Naive thymus-derived CD4-positive, alpha-beta T cell (primary cell): ENCODE results near the gene CPD. TPM values are rescaled to one million over a fixed set of nuclear protein-coding genes. Genes with fewer than 3 reads are reported as not detected.
"Not testable (repeated sequence)": the region's sequence is repeated elsewhere in the genome, so short reads cannot be mapped to it uniquely, and the experiment has no call there.

Experiments
- ATAC-seq: fragments of 150-1000 bp; cut with Tn5 transposase; 2 replicates; pipeline ENCODE4 v1.10.0; 2021; ENCODE audit warnings: mild to moderate bottlenecking, moderate library complexity
- CTCF ChIA-PET: fragments of 350-600 bp; sonication (Branson Sonifier 250); formaldehyde crosslinking; loops from one replicate; lab custom pipeline; 2021; ENCODE audit warnings: antibody characterized with exemption; lab: Charles Lee
- POLR2A ChIA-PET: fragments of 350-600 bp; sonication (Branson Sonifier 250); formaldehyde crosslinking; loops from one replicate; lab custom pipeline; 2021; ENCODE audit warnings: antibody characterized with exemption, inconsistent platforms; lab: Charles Lee
- DNase-seq, 9 donors: peaks; one replicate each; pipeline versions ENCODE4 v3.0.0 to v3.0.0-alpha.2; 2020 to 2022; ENCODE audit warnings: mixed read lengths in 1 of 9
- H3K27ac ChIP-seq: one replicate; pipeline ENCODE4 v1.7.0; 2013; ENCODE audit warnings: mild to moderate bottlenecking, low read depth, low read length, moderate library complexity
- H3K27me3 ChIP-seq, 2 donors: one replicate each; pipeline ENCODE4 v1.7.0; 2013; ENCODE audit warnings: low read length in 2 of 2, mild to moderate bottlenecking in 2 of 2, moderate library complexity in 2 of 2; ENCODE audit not compliant: control insufficient read depth in 2 of 2, insufficient read depth in 2 of 2
- H3K36me3 ChIP-seq, 3 experiments: 1 replicate in 2 of 3; 2 replicates in 1 of 3; pipeline ENCODE4 v1.7.0; 2013; ENCODE audit warnings: low read length in 3 of 3, mild to moderate bottlenecking in 3 of 3, moderate library complexity in 1 of 3; ENCODE audit not compliant: insufficient read depth in 3 of 3, control insufficient read depth in 2 of 3
- H3K4me1 ChIP-seq, 2 donors: one replicate each; pipeline ENCODE4 v1.7.0; 2013; ENCODE audit warnings: low read length in 2 of 2, mild to moderate bottlenecking in 2 of 2, moderate library complexity in 1 of 2; ENCODE audit not compliant: control insufficient read depth in 2 of 2, insufficient read depth in 2 of 2
- H3K4me3 ChIP-seq: 2 replicates; pipeline ENCODE4 v1.7.0; 2013; ENCODE audit warnings: mild to moderate bottlenecking, low read length
- H3K9me3 ChIP-seq, 3 experiments: 1 replicate in 2 of 3; 2 replicates in 1 of 3; pipeline ENCODE4 v1.7.0; 2013; ENCODE audit warnings: low read length in 3 of 3; ENCODE audit not compliant: control insufficient read depth in 2 of 3
- H3K27ac Mint-ChIP-seq, 9 donors: one replicate each; pipeline ENCODE4 v1.8.0; 2020 to 2022; ENCODE audit warnings: mixed read lengths in 9 of 9, mild to moderate bottlenecking in 8 of 9, moderate library complexity in 5 of 9, inconsistent platforms in 2 of 9
- H3K27me3 Mint-ChIP-seq, 5 donors: one replicate each; pipeline ENCODE4 v1.8.0; 2021 to 2022; ENCODE audit warnings: mixed read lengths in 5 of 5, mild to moderate bottlenecking in 1 of 5
- H3K36me3 Mint-ChIP-seq, 5 donors: one replicate each; pipeline ENCODE4 v1.8.0; 2020 to 2022; ENCODE audit warnings: mixed read lengths in 5 of 5, mild to moderate bottlenecking in 3 of 5, inconsistent platforms in 1 of 5
- H3K4me1 Mint-ChIP-seq, 7 donors: one replicate each; pipeline ENCODE4 v1.8.0; 2020 to 2022; ENCODE audit warnings: mixed read lengths in 7 of 7, mild to moderate bottlenecking in 3 of 7, inconsistent platforms in 1 of 7
- H3K4me3 Mint-ChIP-seq, 10 donors: one replicate each; pipeline ENCODE4 v1.8.0; 2020 to 2022; ENCODE audit warnings: mild to moderate bottlenecking in 10 of 10, mixed read lengths in 10 of 10, moderate library complexity in 6 of 10, inconsistent platforms in 2 of 10
- H3K9me3 Mint-ChIP-seq, 11 donors: one replicate each; pipeline ENCODE4 v1.8.0; 2020 to 2022; ENCODE audit warnings: mixed read lengths in 11 of 11, mild to moderate bottlenecking in 4 of 11, inconsistent platforms in 1 of 11, moderate library complexity in 1 of 11
- intact Hi-C, 2 donors: fragments of 100-400 bp; cut with micrococcal nuclease; formaldehyde crosslinking; loops; one replicate each; pipeline ENCODE4 v1.15.1; 2023
- polyA plus RNA-seq, 2 donors: library from polyadenylated mRNA; unstranded; fragments of 300-500 nt; fragmentation: Illumina TruSeq; gene quantifications; one replicate each; pipeline ENCODE4 v1.2.3, GENCODE V29; 2021
- total RNA-seq, 6 experiments: library from RNA in 5 of 6; stranded (reverse) in 5 of 6; gene quantifications; 1 replicate in 5 of 6; 2 replicates in 1 of 6; pipeline ENCODE4 v1.2.3 and lab custom pipeline; 2021 to 2026

Gene CPD
- total and polyA plus RNA-seq, 7 experiments from 2014 or later = 14.9 to 52.9 (median 22.4) TPM

GRCh38 chr17:30337393-30337999 lies 41.2 kb upstream of the CPD start:
- Mint-ChIP-seq H3K4me1 (peaks cover 8 to 35% (median 27%) of the 10 kb centered on the region in 7 donors), H3K27me3 (peaks cover 0 to 2% (median 0%) of the 10 kb centered on the region in 5 donors), H3K9me3 (peaks cover 0 to 2% (median 0%) of the 10 kb centered on the region in 11 donors), H3K27ac (peak overlapping the region in 1 of 9 donors; percentile 75), H3K4me3 (no peak overlapping the region), H3K36me3 (peaks cover 0 to 2% (median 0%) of the 10 kb centered on the region in 5 donors)
- H3K27me3 ChIP-seq = no peaks in the 10 kb centered on the region
- H3K4me1 ChIP-seq = peaks cover 4 to 11% of the 10 kb centered on the region in 2 donors
- ATAC-seq (no peak), DNase-seq (no peak)
- no peaks in the 10 kb centered on the region for H3K9me3 ChIP-seq
- ChIA-PET POLR2A (interaction anchor here (1.5 kb wide), 1 partner anchor 211 kb away, joined by 8 read pairs; no protein-coding TSS in a partner anchor), CTCF (interaction anchor here (0.7 to 5.2 kb wide), 20 partner anchors 10 to 238 kb away, joined by 3 to 66 read pairs (median 8); partner anchors contain the start of gene BLMH)
- intact Hi-C loops = loop anchor here (2.0 to 5.0 kb wide), 2 partner anchors 67 to 310 kb away; no protein-coding TSS in a partner anchor
- H3K36me3 ChIP-seq = no peaks in the 10 kb centered on the region
- H3K4me3 ChIP-seq = no peak overlapping the region
- H3K27ac ChIP-seq = no peak overlapping the region

- Mint-ChIP-seq H3K27ac (no peak overlapping the region), H3K4me1 (peaks cover 6 to 23% (median 14%) of the 10 kb centered on the region in 7 donors), H3K9me3 (peaks cover 0 to 2% (median 0%) of the 10 kb centered on the region in 11 donors), H3K36me3 (peaks cover 0 to 2% (median 0%) of the 10 kb centered on the region in 5 donors), H3K4me3 (no peak overlapping the region), H3K27me3 (peaks cover 0 to 2% (median 0%) of the 10 kb centered on the region in 5 donors)
- POLR2A ChIA-PET = interaction anchor here (0.8 kb wide), 1 partner anchor 16 kb away, joined by 3 read pairs; no protein-coding TSS in a partner anchor
- DNase-seq (no peak), ATAC-seq (no peak)
- Histone ChIP-seq H3K4me1 (peaks cover 0 to 6% of the 10 kb centered on the region in 2 donors), H3K36me3 (no peaks in the 10 kb centered on the region), H3K4me3 (no peak overlapping the region), H3K9me3 (no peaks in the 10 kb centered on the region), H3K27me3 (no peaks in the 10 kb centered on the region), H3K27ac (no peak overlapping the region)
- intact Hi-C loops = loop anchor here in 1 of 2 donors (5.0 kb wide), 1 partner anchor 312 kb away; no protein-coding TSS in a partner anchor
- CTCF ChIA-PET = interaction anchor here (0.7 to 4.3 kb wide), 15 partner anchors 9 to 234 kb away, joined by 3 to 37 read pairs (median 4); partner anchors contain the start of genes BLMH and CPD
Observed at GRCh38 chr17:30339086-30339485, 39.6 kb upstream of the CPD start.

GRCh38 chr17:30340801-30341356 lies 37.8 kb upstream of the CPD start:
- ATAC-seq = no peak
- intact Hi-C loops = loop anchor here (1.0 to 2.0 kb wide), 7 partner anchors 22 to 486 kb away; partner anchors contain the start of genes CPD (in 2 of the 2) and GOSR1 (in 1 of the 2)
- DNase-seq = no peak
- CTCF ChIA-PET = interaction anchor here (0.6 to 4.3 kb wide), 13 partner anchors 18 to 448 kb away, joined by 3 to 37 read pairs (median 4); partner anchors contain the start of gene CPD
- H3K36me3 Mint-ChIP-seq = peaks cover 0 to 2% (median 0%) of the 10 kb centered on the region in 5 donors
- peaks cover 0 to 6% of the 10 kb centered on the region in 2 donors for H3K4me1 ChIP-seq
- H3K27ac ChIP-seq = no peak overlapping the region
- no peak overlapping the region for H3K4me3 Mint-ChIP-seq
- H3K36me3 ChIP-seq = no peaks in the 10 kb centered on the region
- POLR2A ChIA-PET = interaction anchor here (0.7 to 1.0 kb wide), 2 partner anchors 37 to 237 kb away, joined by 3 read pairs; partner anchors contain the start of gene CPD
- H3K27me3 Mint-ChIP-seq = peaks cover 0 to 2% (median 0%) of the 10 kb centered on the region in 5 donors
- peak overlapping the region in 1 of 9 donors; percentile 56 for H3K27ac Mint-ChIP-seq
- H3K27me3 ChIP-seq = no peaks in the 10 kb centered on the region
- peaks cover 6 to 17% (median 14%) of the 10 kb centered on the region in 7 donors for H3K4me1 Mint-ChIP-seq
- no peak overlapping the region for H3K4me3 ChIP-seq
- no peaks in the 10 kb centered on the region for H3K9me3 ChIP-seq
- peaks cover 0 to 2% (median 0%) of the 10 kb centered on the region in 11 donors for H3K9me3 Mint-ChIP-seq

GRCh38 chr17:30341703-30342249 lies 37.0 kb upstream of the CPD start:
- no peaks in the 10 kb centered on the region for H3K36me3 ChIP-seq
- peaks cover 6 to 8% (median 7%) of the 10 kb centered on the region in 7 donors for H3K4me1 Mint-ChIP-seq
- POLR2A ChIA-PET = interaction anchor here (0.7 kb wide), 1 partner anchor 228 kb away, joined by 3 read pairs; no protein-coding TSS in a partner anchor
- H3K36me3 Mint-ChIP-seq = no peaks in the 10 kb centered on the region
- no peaks in the 10 kb centered on the region for H3K9me3 ChIP-seq
- H3K9me3 Mint-ChIP-seq = no peaks in the 10 kb centered on the region
- intact Hi-C loops = loop anchor here (2.0 kb wide), 4 partner anchors 21 to 485 kb away; partner anchors contain the start of gene GOSR1 (in 1 of the 2)
- no peak overlapping the region for H3K4me3 Mint-ChIP-seq
- ATAC-seq (no peak), DNase-seq (no peak)
- H3K27me3 ChIP-seq = no peaks in the 10 kb centered on the region
- peaks cover 0 to 6% of the 10 kb centered on the region in 2 donors for H3K4me1 ChIP-seq
- CTCF ChIA-PET = interaction anchor here (0.7 to 4.3 kb wide), 8 partner anchors 20 to 449 kb away, joined by 3 to 37 read pairs (median 4); no protein-coding TSS in a partner anchor
- H3K27ac Mint-ChIP-seq = peak overlapping the region in 1 of 9 donors; percentile 7
- H3K4me3 ChIP-seq = no peak overlapping the region
- no peak overlapping the region for H3K27ac ChIP-seq
- peaks cover 0 to 2% (median 0%) of the 10 kb centered on the region in 5 donors for H3K27me3 Mint-ChIP-seq

- H3K4me1 ChIP-seq, H3K9me3 Mint-ChIP-seq, H3K27me3 ChIP-seq, intact Hi-C loops, H3K27ac ChIP-seq, H3K36me3 ChIP-seq, H3K36me3 Mint-ChIP-seq, H3K4me1 Mint-ChIP-seq, H3K4me3 Mint-ChIP-seq, H3K4me3 ChIP-seq, H3K9me3 ChIP-seq, CTCF ChIA-PET, H3K27me3 Mint-ChIP-seq, DNase-seq, H3K27ac Mint-ChIP-seq, ATAC-seq: not testable (repeated sequence)
- POLR2A ChIA-PET = interaction anchor here (0.5 to 0.8 kb wide), 2 partner anchors 15 to 26 kb away, joined by 3 read pairs; no protein-coding TSS in a partner anchor
Observed at GRCh38 chr17:30343244-30343643, 35.5 kb upstream of the CPD start.

GRCh38 chr17:30343796-30344195 lies 34.9 kb upstream of the CPD start:
- H3K4me1 ChIP-seq = peaks cover 0 to 6% of the 10 kb centered on the region in 2 donors
- Mint-ChIP-seq H3K27ac (no peak overlapping the region), H3K27me3 (peaks cover 0 to 2% (median 0%) of the 10 kb centered on the region in 5 donors), H3K4me1 (peaks cover 6 to 8% (median 6%) of the 10 kb centered on the region in 7 donors), H3K36me3 (no peaks in the 10 kb centered on the region), H3K4me3 (no peak overlapping the region), H3K9me3 (no peaks in the 10 kb centered on the region)
- DNase-seq (no peak), ATAC-seq (no peak)
- intact Hi-C loops = no loop called here
- no peak overlapping the region for H3K4me3 ChIP-seq
- H3K9me3 ChIP-seq = no peaks in the 10 kb centered on the region
- no peaks in the 10 kb centered on the region for H3K36me3 ChIP-seq
- no peak overlapping the region for H3K27ac ChIP-seq
- POLR2A ChIA-PET = interaction anchor here (0.8 kb wide), 1 partner anchor 27 kb away, joined by 3 read pairs; no protein-coding TSS in a partner anchor
- CTCF ChIA-PET = interaction anchor here (1.1 to 1.3 kb wide), 2 partner anchors 11 to 218 kb away, joined by 4 read pairs; no protein-coding TSS in a partner anchor
- H3K27me3 ChIP-seq = no peaks in the 10 kb centered on the region
